HK-2 (cell line): ENCODE data around the gene FILIP1L.

Source experiments
- DNase-seq: peaks from one replicate; pipeline ENCODE4 v3.0.0-alpha.2; 2018; ENCODE audit not compliant: unreplicated experiment

FILIP1L gene

GRCh38 chr3:100114413-100115030 lies at the start of gene FILIP1L:
Gene FILIP1L (minus strand): TSS chr3:100114501.
- no peak for DNase-seq

DNA sequence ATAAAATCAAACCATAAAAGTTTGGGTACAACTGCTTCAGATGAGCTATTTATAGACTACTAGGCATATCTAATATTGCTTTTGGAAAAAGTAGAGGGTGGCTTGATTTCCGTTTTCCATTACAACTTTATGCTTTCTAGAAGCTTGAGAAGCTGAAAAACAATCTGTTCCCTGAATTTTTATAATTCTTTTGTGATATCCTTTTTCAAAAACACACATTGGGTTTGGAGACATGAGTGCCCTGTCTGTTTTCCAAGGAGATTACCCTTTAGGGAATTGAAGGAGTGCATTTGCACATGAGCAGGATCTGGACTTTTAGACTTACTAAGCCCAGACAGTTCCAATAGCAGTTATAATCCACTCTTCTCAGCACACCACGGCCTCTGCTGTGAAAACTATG lies 49.5 kb upstream of the FILIP1L start:
- no peak for DNase-seq

GRCh38 chr3:100160521-100160920 lies 46.2 kb upstream of the FILIP1L start:
- DNase-seq = no peak

DNA sequence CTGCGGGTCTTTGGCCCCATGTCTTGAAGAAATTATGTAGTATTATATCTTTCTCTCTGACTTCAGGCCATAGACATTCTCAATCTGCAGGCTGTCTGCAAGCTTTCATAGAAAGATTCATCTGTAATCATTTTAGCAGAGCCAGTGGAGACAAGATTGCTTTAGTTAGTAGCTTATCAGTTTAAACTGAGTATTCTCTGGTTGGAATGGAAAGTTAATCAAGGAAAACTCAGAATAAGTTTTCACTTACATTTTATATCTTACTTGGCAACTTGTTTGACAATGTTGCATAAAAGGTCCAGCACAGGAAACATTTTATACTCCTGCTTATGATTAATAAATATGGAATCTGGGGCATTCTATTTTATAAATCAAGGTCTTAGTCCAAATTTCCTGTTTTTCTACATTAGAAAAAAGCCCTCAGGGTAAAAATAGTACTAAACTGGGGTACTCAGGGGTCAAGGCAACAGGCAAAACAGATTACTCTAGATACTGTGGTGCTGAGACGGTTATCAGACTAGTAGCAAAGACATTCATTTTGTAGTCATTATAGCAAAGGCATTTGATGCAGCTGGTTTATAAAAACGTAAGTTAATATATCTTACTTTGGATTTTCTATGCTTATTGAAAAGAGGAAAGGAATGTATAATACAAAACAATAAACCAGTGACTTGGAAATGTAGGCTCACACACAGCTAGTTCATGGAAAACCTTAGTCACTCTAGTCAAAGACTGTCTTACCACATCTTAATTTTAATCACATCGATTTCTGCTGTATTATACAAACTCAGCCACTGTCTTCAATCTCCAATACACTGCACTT lies 45.2 kb upstream of the FILIP1L start:
- DNase-seq = no peak

DNA sequence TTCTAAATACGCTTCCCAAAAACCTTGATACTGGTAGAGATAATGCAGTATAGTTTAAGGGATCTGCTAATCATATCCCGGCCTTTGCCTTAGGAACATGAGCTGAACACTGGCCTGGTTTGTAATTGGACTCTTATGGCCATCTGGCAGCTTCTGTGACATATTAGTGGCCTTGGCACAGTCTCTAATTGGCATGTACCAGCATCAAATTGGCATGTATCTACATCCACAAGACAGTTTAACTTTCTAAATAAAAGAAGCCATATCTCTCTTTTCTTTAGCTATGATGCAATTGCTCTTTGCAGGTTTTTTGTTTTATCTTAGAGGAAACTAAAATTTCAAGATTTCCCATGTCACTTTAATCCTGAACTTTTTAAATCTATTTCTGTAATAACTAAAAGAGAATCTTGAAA lies 44.6 kb upstream of the FILIP1L start:
- DNase-seq = no peak

DNA sequence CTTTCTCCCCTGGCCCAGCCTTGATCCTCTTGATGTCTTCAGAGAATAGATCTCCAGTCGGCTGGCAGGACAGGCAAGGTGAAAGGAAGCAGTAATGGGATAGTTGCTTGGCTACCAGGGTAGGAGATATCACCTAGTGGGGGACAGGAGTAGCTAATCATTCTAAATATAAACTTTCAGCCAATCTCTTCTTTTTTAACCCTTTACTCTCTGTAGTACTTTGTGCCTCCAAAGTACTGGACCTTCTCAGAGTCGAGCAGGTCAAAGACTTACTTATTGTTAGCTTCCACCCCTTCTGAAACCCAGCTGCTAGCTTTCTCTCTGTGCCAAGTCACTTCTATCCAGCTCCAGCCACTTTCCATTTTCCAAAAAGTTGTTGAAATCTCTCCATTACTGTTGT lies 43.4 kb upstream of the FILIP1L start:
- no peak for DNase-seq

DNA sequence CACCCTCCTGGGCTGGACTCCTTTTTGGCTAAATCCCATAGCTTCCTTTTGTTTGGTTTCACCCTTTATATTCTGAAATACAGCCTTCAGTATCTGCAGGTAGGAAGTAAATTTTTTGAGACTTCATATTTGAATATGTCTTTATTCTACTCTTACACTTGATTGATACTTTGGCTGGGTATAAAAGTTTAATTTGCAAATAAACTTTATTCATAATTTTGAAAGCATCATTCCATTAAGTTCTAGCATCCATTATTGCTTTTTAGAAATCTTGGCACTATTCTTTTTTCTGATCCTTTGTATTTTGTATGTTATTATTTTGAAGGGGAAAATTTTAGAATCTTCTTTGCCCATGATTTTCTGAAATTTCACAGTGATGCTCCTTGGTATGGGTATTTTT lies 41.3 kb upstream of the FILIP1L start:
- DNase-seq = no peak

GRCh38 chr3:100155128-100155527 lies 40.8 kb upstream of the FILIP1L start:
- DNase-seq = no peak

- no peak for DNase-seq
Measured at GRCh38 chr3:100154171-100154570, 39.9 kb upstream of the FILIP1L start.

DNA sequence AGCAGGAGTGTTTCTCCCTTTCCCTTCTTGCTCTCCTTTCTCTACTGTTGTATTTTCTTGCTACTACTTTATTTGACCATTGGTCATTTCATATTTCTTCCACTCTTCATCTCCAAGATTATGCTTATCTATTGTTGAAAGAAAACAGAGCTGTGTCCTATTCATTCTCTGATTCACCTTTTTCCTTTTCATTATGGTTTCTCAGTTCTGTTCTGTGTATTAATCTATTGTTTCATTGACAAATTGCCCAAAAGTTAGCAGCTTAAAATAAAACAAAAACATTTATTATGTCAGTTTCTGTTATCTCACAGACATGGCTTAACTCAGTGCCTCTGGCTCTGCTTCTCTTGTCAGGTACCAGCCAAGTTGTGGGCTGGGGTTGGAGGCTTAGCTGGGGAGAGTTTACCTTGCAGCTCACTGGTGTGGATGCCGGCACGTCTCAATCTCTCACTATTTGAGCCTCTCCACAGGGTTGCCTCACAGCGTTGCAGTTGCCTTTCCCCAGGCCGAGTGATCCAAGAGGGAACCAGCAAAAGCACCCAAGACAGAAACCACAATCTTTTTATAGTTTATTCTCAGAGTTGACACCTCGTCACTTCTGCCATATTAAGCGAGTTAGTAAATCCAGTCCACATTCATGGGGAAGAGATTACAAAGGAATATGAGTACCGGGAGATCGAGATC lies 36.9 kb upstream of the FILIP1L start:
- DNase-seq = no peak

DNA sequence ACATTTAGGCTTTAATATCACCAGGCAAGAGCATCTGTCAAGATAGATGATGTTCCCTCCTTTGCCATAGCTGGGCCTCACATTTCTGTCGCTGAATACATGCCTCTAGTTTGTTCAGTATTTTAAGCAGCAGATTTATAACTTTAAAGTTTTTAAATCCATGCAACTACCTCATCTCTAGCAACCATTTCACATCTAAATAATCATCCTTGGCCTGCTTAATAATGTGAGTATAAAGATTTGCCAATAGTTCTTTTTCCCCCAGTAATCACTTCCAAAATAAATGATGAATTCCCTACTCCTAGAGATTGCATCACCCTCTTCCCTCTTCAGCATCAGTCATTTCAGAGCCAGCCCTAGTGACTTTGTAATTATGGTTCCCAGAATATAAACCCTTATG lies 36.2 kb upstream of the FILIP1L start:
- DNase-seq = no peak

DNA sequence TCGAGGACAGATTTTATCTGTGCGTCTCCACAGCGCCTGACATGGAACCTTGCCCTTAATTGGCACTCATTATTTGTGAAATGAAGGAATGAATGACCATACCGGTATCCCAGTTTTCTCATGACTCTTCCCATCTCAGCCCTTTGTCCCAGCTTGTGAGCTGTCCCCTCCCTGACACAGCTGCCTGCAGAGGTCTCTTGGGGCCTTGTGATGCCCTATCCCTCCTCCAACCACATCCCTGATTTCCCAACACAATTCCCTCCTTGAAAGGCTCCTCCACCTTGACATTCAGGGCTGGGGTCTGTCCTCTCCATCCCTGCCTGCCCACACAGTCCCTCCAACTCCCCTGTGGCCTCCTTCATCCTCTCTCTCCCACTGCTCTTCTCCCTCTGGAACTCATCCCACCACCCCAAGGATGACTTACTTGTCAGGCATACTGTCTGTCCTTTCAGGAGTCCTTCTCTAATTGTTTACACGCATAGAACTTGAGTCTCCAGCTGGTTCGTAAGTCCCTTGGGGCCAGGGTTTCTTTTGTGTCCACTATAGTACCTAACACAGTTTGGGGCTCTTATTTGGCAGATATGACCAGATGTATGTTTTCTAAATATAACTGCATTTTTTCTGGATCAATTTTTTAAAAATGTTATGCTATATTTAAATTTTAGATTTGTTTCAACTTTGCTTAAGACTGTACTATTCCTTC lies 35.6 kb upstream of the FILIP1L start:
- no peak for DNase-seq

- no peak for DNase-seq
Measured at GRCh38 chr3:100149130-100149529, 34.8 kb upstream of the FILIP1L start.

DNA sequence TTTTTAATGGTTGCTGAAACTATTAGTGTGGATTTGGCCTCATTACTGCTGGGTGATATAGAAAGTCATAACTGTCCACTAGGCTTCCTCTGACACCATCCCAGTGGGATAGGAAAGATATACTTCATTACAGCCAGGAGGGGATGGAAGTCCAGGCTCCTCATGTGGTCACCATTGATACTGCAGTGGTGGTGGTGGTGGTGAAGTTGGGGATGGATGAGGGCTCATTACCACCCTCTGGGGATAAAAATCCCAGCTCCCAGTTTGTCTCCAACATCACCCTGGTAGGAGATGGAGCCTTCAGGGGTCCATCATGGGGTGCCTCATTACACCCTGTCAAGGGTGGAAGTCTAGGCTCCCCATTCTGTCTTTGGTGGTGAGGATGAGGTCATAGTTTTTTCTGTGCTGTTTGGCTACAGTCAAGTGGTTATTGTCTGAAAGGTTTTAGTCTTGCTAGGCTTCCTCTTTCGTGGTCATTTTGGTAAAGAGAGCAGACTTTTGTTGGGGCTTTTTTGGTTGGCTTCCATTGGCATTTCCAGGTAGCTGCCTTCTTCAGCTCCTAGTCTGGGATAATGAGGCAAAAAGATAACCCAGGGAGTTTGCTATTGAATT lies 30.1 kb upstream of the FILIP1L start:
- no peak for DNase-seq

DNA sequence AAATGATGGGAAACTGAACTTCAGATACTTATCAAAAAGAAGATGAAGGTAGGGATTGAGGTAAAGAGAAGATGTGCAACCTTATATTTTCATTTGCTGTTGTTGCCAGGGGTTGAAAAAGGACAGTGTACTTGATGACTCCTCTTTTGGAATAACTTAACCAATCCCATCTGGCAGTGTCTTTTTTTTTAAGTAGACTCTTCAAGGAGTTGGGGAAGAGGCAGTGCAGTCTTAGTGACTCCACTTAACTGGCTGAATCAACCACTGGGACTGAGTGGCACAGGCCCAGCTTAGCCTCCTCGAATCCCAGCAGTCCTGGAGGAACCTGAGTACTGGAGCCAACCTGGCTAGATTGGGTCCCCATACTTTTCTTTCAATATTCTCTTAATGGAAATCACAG lies 27.3 kb upstream of the FILIP1L start:
- no peak for DNase-seq

DNA sequence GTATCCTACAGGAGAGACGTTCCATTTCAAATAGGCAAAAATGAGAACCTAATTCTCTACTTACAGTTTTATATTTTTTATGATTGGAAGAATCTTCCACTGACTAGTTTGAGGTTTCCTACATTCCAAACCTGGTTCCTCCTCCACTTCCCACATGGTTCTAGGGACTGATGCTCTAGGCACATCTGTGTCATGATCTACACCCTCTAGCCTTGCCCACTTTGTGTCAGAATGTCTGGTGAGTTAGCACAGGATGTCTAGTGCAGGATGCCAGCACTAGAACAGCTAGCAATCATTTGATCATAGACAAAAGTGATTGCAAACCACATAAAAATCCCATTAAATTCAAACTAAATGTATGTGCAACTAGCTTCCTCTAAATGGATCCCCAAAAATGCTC lies 26.7 kb upstream of the FILIP1L start:
- DNase-seq = no peak

DNA sequence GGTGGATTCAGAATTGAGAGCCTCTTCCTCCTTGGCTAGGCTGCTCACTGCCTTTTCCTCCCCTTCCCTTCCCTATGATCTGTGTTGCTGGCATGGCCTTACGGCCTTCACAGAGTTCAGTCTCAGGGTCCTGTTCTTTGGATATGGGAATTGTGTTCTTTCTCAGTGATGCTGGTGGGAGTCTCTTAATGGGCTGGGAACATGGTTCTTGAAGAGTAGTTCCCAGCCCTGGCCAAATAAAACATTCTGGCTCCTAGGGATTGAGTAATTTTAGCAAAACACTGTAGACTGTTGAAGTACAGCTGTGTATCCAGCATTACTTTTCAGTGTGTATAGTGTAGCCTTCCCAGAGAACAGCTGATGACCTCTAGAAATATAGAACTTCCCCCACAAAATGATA lies 22.6 kb upstream of the FILIP1L start:
- DNase-seq = no peak

GRCh38 chr3:100131241-100131640 lies 16.9 kb upstream of the FILIP1L start:
- no peak for DNase-seq

GRCh38 chr3:100129941-100130340 lies 15.6 kb upstream of the FILIP1L start:
- DNase-seq = no peak

DNA sequence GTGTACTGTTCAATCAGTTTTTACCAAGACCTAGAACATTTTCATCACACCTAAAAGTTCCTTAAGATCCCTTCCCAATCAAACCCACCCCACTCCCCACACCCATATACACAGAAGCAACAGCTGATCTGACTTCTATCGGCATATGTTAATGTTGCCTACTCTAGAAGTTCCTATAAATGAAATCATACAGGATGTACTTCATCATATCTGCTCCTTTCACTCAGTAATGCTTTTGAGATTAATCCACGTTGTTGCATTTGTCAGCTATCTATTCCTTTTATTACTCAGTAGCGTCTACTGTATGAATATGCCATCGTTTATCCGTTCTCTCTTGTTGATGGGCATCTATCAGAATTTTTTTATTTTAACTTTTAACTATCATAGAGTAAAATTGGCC lies 14.3 kb upstream of the FILIP1L start:
- DNase-seq = no peak

GRCh38 chr3:100127792-100128191 lies 13.5 kb upstream of the FILIP1L start:
- DNase-seq = no peak
